Heart left ventricle (tissue), 13 donors: ENCODE measurements around the gene C1QTNF4.
"Not testable (repeated sequence)": the region's sequence is repeated elsewhere in the genome, so short reads cannot be mapped to it uniquely, and the experiment has no call there.

Experiments used
- CTCF ChIP-seq, 12 donors: fragments of 200-600 bp; sonication (generic) in 4 of 12; IDR thresholded peaks; one replicate each; pipeline versions ENCODE4 v1.5.0 to v1.8.0; 2018 to 2022; ENCODE audit warnings: antibody characterized with exemption in 12 of 12, mild to moderate bottlenecking in 5 of 12
- POLR2A ChIP-seq, 2 donors: fragments of 450-650 bp; IDR thresholded peaks; one replicate each; pipeline ENCODE4 v1.6.1; 2017; ENCODE audit warnings: antibody characterized with exemption in 2 of 2, mild to moderate bottlenecking in 2 of 2, moderate library complexity in 2 of 2
- donor health status: ischemic (EF 13 %, LVEDD 7.1; RV severe dilation, severe dysfunction).
- donor health status: DM: no; HTN: yes; CAD: no.
- donor health status: DM: no; HTN: no; CAD: no.
- donor health status: ischemic (EF 25% LVEDD 6.9; RV normal size, moderate dysfunction).
- donor health status: ischemic (EF 25% LVEDD 5.7; RV mildly dilated, moderate dysfunction).
- donor health status: ischemic (EF 35%, LVEDD 5.7; RV mildly dilated, moderate dysfunction).
- donor health status: nonischemic (EF 11% LVEDD 7.7; RV severe dilation, severe dysfunction).
- donor health status: DM: yes; HTN: yes; CAD: no.
- donor health status: PGD.
- donor health status: ischemic (EF 29% LVEDD 5.4; RV normal size, mild dysfunction).
- donor health status: nonischemic (EF 23%, LVEDD 6.1; RV moderate dilation, normal function).

- TF ChIP-seq POLR2A, CTCF (IDR thresholded peaks at IDR 0.05): not testable (repeated sequence)
These were observed 46.3 kb upstream of the C1QTNF4 start for GRCh38 chr11:47640506-47640905.
